Stimulated activated effector memory CD8-positive, alpha-beta T cell treated with anti-CD3 and anti-CD28 coated beads, Interleukin-12 subunit alpha, Interleukin-12 subunit beta, amount 100 ng/mL, for 72 hours (primary cell): Measurements from ENCODE around the gene ATG101.

Experiments
- ATAC-seq: fragments of 150-1000 bp; cut with Tn5 transposase; 2 replicates; pipeline ENCODE4 v1.10.0; 2021
- DNase-seq, 2 donors: peaks; one replicate each; pipeline ENCODE4 v3.0.0; 2021 to 2022; ENCODE audit warnings: low spot score in 2 of 2
- H3K27ac Mint-ChIP-seq: one replicate; pipeline ENCODE4 v1.8.0; 2022; ENCODE audit warnings: mild to moderate bottlenecking, mixed read lengths
- H3K36me3 Mint-ChIP-seq: one replicate; pipeline ENCODE4 v1.8.0; 2022; ENCODE audit warnings: mild to moderate bottlenecking, mixed read lengths
- H3K4me1 Mint-ChIP-seq: one replicate; pipeline ENCODE4 v1.8.0; 2022; ENCODE audit warnings: mixed read lengths
- H3K4me3 Mint-ChIP-seq: one replicate; pipeline ENCODE4 v1.8.0; 2022; ENCODE audit warnings: mild to moderate bottlenecking, mixed read lengths
- H3K9me3 Mint-ChIP-seq: one replicate; pipeline ENCODE4 v1.8.0; 2022; ENCODE audit warnings: mixed read lengths

Gene ATG101

DNA sequence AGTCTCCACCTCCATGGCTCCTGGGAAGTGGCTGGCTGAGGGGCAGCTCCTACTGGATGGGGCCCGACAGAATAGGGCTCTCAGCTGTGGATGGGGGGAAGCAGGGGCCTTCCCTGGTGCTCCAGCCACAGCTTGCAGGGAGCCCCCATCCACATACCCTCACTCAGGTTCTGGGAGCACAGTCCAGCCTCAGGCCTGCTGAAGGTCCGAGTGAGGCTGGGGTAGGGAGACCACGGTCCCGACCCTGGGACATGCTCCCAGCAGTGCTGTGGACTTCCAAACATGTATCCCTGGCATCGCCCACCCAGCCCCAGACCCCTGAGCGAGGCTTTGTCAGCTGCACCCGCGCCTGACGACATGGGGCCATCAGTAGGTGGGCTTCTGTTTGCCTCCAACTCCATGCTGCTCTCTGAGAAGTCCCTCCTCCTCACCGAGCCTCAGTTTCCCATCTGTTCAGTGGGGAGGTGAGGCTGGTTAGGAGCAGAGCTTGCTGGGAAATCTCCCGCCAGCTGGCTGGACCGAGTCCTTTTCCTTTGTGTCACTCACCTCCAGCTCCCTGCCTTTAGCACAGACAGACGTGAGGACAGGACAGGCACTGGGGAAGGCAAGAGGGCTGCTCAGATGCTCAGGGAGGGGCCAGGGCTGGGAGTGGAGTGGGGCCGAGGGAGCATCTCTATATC lies 9.1 kb upstream of the ATG101 start:
- no peak for DNase-seq
- H3K4me1 Mint-ChIP-seq: peaks cover 16% of the 10 kb centered on the region
- no peak for ATAC-seq
- no peak overlapping the region for H3K27ac Mint-ChIP-seq
- no peaks in the 10 kb centered on the region for H3K9me3 Mint-ChIP-seq
- peaks cover 37% of the 10 kb centered on the region for H3K36me3 Mint-ChIP-seq
- no peak overlapping the region for H3K4me3 Mint-ChIP-seq

DNA sequence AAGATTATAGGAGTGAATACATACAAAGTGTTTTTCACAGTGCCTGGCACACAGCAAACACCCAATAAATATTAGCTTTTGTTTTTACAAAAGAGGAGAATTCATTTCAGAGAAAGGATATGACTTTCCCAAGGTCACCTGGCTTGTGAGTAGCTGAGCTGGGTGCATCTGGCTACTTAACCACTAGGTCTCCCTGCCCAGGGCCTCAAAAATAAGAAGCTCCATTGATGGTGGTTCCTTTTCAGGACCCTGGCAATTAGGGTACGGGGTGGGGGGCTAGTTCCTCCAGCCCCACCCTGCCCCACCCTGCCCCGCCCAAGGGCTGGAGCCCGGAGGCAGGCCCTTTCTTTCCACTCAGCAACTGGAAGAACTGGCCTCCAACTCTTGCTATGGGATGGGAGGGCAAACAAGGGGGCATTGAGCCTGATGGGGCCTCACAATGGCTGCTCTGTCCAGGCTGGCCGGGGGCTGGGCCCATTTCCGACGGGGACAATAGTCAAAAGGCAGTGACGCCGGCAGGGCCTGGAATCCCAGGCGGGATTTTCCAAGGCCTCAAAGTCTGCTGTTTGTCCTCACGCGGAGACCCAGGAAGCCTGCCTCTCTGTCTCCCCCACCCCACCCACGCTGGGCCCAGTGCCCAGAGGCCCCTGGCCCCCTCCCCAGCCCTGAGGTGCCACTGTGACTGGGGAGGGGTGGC lies 8.2 kb upstream of the ATG101 start:
- H3K36me3 Mint-ChIP-seq: peaks cover 27% of the 10 kb centered on the region
- peaks cover 19% of the 10 kb centered on the region for H3K4me1 Mint-ChIP-seq
- H3K27ac Mint-ChIP-seq: no peak overlapping the region
- DNase-seq (no peak), ATAC-seq (no peak)
- no peaks in the 10 kb centered on the region for H3K9me3 Mint-ChIP-seq
- H3K4me3 Mint-ChIP-seq: no peak overlapping the region

- H3K4me1 Mint-ChIP-seq: peaks cover 20% of the 10 kb centered on the region
- H3K27ac Mint-ChIP-seq: no peak overlapping the region
- ATAC-seq (no peak), DNase-seq (no peak)
- no peak overlapping the region for H3K4me3 Mint-ChIP-seq
- peaks cover 19% of the 10 kb centered on the region for H3K36me3 Mint-ChIP-seq
- H3K9me3 Mint-ChIP-seq: no peaks in the 10 kb centered on the region
Measured at GRCh38 chr12:52062167-52063081, 7.4 kb upstream of the ATG101 start.

DNA sequence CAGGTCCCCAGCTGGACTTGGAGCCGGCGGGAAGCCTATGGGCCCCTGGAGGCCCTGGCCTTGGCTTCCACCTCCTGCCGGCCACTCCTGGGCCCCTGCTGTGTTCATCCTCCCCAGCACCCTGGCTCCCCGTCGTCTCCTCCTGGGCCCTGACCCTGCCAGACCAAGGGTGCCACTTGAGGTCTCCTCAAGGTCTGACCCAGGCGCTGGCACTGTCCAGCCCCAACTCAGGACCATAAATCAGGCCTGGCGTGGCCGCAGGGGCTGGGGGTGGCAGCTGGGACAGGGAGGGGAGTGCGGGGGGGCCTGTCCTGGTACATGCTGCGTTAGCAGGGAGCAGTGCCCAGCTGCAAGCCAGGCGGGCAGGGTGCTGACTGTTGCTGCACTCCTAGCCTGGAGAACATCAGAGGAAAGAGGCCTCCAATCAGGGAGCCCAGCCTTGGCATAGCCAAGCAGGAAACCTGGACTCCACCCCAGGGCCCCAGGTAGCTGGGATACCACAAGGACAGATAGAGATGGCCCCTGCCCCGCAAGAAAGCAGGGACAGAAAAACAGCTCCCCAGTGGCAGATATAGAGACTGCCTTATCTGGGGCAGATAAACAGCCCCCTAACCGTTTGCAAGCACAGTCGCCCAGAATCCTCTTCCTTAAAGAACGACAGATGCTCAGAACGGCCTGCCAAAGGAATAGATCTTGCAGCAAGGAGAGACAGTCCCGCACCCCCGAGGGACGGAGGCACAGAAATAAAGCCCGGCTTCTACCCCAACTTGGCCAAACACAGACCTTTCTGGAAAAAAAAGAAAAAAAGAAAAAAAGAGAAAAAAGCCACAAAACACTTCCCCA lies 6.5 kb upstream of the ATG101 start:
- peaks cover 10% of the 10 kb centered on the region for H3K36me3 Mint-ChIP-seq

GRCh38 chr12:52063981-52064649 lies 5.7 kb upstream of the ATG101 start:
- Mint-ChIP-seq H3K4me3 (no peak overlapping the region), H3K27ac (peak overlapping the region; percentile 63), H3K9me3 (no peaks in the 10 kb centered on the region), H3K4me1 (peaks cover 21% of the 10 kb centered on the region), H3K36me3 (peaks cover 2% of the 10 kb centered on the region)
- ATAC-seq (no peak), DNase-seq (no peak)

More for the DNA sequence above, 6.5 kb upstream of the ATG101 start:
- Mint-ChIP-seq H3K4me3 (no peak overlapping the region), H3K4me1 (peaks cover 18% of the 10 kb centered on the region), H3K27ac (peak overlapping the region; percentile 63), H3K9me3 (no peaks in the 10 kb centered on the region)
- ATAC-seq: no peak
- no peak for DNase-seq

- H3K4me3 Mint-ChIP-seq: peak overlapping the region; percentile 9
- H3K27ac Mint-ChIP-seq: peak overlapping the region; percentile 5
- H3K9me3 Mint-ChIP-seq: no peaks in the 10 kb centered on the region
- ATAC-seq (peak; percentile 68), DNase-seq (no peak)
- H3K36me3 Mint-ChIP-seq: peaks cover 6% of the 10 kb centered on the region
- peaks cover 42% of the 10 kb centered on the region for H3K4me1 Mint-ChIP-seq
Measured at GRCh38 chr12:52066346-52067080, 3.3 kb upstream of the ATG101 start.

DNA sequence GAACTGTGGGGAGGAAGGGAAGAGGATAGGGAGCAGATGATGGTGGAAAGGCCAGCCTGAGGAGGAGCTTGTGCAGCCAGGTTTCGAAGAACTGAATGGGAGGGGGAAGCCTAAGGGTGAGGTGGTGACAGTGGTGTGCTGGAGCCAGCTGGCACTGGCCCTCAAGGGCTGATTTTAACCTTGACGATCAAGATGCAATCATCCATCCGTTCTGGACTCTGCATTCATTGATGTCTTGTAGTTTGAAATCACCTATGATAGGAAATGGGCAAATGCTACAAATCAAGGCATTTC lies 2.8 kb upstream of the ATG101 start:
- no peak for ATAC-seq
- H3K27ac Mint-ChIP-seq: no peak overlapping the region

GRCh38 chr12:52070185-52070925 lies 577 bp downstream of the ATG101 start:
- Mint-ChIP-seq H3K27ac (peak overlapping the region; percentile 100), H3K4me3 (peak overlapping the region; percentile 97), H3K36me3 (peaks cover 39% of the 10 kb centered on the region), H3K9me3 (no peaks in the 10 kb centered on the region), H3K4me1 (peaks cover 68% of the 10 kb centered on the region)
- ATAC-seq (peak; percentile 0), DNase-seq (no peak)

More for the DNA sequence above, 2.8 kb upstream of the ATG101 start:
- Mint-ChIP-seq H3K9me3 (no peaks in the 10 kb centered on the region), H3K36me3 (peaks cover 6% of the 10 kb centered on the region), H3K4me3 (peak overlapping the region; percentile 9), H3K4me1 (peaks cover 46% of the 10 kb centered on the region)
- DNase-seq: no peak

GRCh38 chr12:52073531-52074381 lies 4.0 kb downstream of the ATG101 start:
- H3K36me3 Mint-ChIP-seq: peaks cover 66% of the 10 kb centered on the region
- H3K4me1 Mint-ChIP-seq: peaks cover 52% of the 10 kb centered on the region
- no peak overlapping the region for H3K4me3 Mint-ChIP-seq
- no peak for ATAC-seq
- H3K27ac Mint-ChIP-seq: peak overlapping the region; percentile 76
- no peak for DNase-seq
- no peaks in the 10 kb centered on the region for H3K9me3 Mint-ChIP-seq

DNA sequence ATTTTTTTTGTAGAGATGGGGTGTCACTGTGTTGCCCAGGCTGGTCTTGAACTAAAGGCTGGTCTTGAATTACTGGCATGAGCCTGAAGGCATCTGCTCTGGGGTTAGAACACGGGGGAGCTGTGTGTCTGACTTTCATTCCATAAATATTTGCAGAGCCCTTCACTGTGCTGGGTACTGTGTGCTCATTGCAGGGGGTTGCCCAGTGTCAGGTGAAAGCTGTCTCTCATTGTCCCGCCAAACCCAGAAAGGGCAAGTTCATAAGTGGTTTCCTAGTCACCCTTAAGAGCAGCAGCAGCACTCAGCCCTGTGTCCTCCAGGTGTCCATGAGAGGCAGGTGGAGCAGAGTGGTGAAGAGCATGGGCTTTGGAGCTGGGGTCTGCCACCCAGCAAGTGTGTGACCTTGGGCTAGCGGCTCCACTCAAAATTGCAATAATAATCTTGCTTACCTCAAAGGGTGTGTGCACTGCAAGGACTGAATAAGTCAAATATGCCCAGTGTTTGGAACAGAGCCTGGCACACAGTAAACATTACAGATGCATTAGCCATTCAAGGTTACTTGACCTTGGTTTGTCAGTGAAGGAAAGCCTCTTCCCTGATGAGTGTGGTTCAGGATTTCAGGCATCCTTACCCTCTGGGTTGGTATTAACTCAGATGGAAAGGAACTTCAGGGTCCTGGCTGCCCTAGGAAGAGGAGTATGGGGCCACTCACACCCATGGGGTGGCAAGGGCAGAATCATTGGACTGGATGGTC lies 5.4 kb downstream of the ATG101 start:
- Mint-ChIP-seq H3K4me3 (no peak overlapping the region), H3K9me3 (no peaks in the 10 kb centered on the region), H3K36me3 (peaks cover 59% of the 10 kb centered on the region), H3K27ac (no peak overlapping the region), H3K4me1 (peaks cover 42% of the 10 kb centered on the region)
- ATAC-seq: no peak
- DNase-seq: no peak

GRCh38 chr12:52076811-52077210 lies 7.0 kb downstream of the ATG101 start:
- H3K36me3 Mint-ChIP-seq: peaks cover 59% of the 10 kb centered on the region
- no peaks in the 10 kb centered on the region for H3K9me3 Mint-ChIP-seq
- ATAC-seq (no peak), DNase-seq (no peak)
- peaks cover 31% of the 10 kb centered on the region for H3K4me1 Mint-ChIP-seq
- H3K27ac Mint-ChIP-seq: peak overlapping the region; percentile 1
- no peak overlapping the region for H3K4me3 Mint-ChIP-seq

DNA sequence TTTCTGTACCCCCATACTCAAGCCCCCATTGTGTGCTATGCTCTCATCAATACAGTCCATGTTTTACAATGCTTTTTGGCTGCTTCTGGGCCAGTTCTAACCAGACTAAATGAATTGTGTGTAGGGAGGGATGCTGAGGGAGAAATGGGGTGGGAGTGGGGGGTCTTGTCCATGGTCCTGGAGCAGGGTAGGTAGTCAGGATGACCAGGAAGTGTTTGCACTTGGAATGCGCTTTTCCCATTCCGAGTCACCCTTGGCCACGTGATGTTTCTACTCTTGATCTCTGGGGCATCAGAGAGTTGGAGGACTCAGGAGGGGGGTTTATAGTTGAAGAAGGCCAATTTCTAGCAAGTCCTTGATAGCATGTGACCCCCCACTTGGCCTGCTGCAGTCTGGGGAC lies 8.5 kb downstream of the ATG101 start:
- Mint-ChIP-seq H3K9me3 (no peaks in the 10 kb centered on the region), H3K4me1 (peaks cover 23% of the 10 kb centered on the region), H3K36me3 (peaks cover 48% of the 10 kb centered on the region), H3K27ac (peak overlapping the region; percentile 1), H3K4me3 (no peak overlapping the region)
- no peak for DNase-seq
- ATAC-seq: no peak
